Cortex of kidney (tissue), 1 donor: ENCODE data around the gene SASH1.
"Not testable (repeated sequence)": the region's sequence is repeated elsewhere in the genome, so short reads cannot be mapped to it uniquely, and the experiment has no call there.

Experiments
- DNase-seq: peaks from one replicate; lab custom pipeline; 2025; lab: John Stamatoyannopoulos, UW

SASH1 gene

DNA sequence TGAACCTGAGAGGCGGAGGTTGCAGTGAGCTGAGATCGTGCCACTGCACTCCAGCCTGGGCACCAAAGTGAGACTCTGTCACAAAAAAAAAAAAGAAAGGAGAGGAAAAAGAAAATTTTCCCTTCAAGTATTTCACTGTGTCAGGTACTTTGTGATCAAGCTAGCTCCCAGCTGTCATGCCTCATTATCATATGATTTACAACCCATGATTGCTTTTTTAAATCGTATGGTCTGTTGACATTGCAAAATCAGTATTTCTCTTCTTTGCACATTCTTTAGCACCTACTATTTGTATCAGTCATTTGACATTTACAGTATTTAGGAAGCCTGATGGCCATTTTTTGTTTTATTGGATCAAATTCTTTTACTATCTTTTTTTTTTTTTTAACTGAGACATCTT lies 22.4 kb downstream of the SASH1 start:
- no peak for DNase-seq

DNA sequence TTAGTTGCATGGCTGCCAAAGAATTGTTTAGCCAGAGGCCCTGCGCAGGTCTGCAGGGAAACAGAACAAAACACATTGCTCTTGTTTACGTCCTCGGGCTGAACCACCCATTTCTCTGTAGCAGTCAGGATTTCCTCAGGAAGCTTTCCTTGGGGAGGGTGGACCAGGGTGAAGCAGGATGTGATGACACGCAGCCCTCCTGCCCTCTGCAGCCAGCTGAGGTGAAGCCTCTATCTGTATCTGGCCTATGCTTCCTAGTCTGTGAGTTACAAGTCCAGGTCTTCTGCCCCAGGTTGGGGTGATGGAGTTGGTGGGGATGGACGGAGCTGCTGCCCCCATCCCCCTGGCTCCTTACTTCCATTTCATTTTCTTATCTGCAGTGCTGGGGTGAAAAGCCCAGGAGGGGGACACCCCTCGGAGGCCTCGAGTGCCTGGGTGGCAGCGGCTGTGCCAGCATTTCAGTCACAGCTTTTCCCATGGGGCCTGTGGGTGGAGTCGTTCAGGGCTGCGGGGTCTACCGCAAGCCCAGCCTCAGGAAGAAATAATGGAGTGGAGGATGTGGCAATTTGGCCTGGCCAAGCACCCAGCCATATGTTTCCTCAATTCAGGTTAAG lies 24.9 kb downstream of the SASH1 start:
- DNase-seq = no peak

DNA sequence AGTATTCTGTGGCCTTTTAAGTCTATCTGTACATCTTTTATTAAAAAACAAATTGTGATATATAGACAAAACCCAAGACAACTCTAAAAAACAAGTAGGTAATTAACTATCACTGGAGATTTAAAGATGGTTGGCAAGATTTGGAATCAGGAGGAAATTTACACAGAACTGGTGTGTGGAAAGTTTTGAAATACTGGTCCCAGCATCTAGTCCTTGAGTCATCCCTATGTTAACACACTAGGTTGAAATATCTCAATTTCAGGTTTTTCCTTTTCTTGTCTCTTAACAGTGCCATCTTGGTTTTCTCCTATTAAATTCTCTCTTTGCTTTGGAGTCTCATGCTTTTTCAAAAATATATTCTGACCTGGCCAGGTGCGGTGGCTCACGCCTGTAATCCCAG lies 27.5 kb downstream of the SASH1 start:
- no peak for DNase-seq

DNA sequence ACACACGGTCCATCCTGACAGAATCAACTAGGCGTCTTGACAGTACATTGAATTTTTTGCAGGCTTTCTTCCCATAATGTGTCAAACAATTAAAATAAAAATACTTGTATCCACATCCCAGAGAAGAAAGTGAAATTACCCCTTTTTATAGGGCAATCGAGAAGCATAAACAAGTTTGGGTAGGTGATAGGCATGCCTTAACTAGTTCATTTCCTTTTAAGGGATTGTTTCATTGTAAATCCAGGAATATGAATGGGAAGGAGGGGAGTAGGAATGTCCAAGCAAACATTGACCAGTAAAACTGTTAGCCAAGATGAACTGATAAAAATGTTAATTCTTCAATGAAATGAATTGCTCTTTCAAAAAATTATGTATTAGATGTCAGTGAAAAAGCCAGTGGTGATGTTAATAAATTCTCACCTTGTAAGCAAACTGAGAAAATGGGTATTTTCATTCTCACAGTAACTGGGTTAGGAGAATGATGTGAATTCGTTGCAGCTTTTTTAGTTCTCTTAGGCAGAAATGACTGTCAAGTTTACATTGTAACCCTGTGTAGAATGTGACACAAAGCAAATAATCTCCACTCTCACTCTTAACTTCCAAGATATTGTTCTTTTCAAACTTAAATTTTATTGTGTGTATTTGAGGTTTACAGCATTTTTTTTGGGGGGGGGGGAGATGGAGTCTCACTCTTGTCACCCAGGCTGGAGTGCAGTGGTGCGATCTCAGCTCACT lies 31.6 kb downstream of the SASH1 start:
- DNase-seq = no peak

DNA sequence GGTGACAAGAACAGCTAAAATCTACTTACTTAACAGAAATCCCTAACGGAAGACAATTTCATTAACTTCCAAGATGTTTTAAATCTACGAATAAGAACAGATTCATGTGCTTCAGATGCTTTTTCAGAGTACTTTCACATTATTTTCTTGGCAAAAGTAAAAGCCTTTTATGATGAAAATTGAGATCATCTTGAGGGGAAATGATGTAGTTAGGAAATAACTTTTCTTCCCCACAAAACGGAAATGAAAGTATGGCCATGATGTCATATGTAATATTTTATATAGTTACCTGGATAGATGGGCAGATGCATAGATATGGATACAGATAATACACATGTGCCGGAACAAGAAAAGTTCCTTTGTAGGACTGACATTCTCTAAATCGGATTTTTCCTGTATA lies 32.8 kb downstream of the SASH1 start:
- DNase-seq = no peak

DNA sequence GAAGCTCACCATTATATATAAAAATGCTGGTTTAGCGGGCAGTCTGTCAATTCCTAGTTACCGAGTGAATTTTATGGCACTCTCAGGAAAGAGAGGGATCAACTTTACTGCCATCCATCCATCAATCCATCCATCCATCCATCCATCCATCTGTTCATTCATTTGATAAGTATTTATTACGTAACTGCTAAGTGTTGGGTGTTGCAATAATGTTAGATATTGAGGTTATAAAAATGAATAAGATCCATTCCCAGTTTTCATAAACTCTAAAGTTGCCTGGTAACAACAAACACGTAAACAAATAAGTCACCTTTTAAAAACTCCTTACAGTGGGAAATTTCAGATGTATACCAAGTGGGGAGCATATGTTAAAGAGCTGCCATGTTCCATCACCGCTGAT lies 36.8 kb downstream of the SASH1 start:
- DNase-seq = no peak

DNA sequence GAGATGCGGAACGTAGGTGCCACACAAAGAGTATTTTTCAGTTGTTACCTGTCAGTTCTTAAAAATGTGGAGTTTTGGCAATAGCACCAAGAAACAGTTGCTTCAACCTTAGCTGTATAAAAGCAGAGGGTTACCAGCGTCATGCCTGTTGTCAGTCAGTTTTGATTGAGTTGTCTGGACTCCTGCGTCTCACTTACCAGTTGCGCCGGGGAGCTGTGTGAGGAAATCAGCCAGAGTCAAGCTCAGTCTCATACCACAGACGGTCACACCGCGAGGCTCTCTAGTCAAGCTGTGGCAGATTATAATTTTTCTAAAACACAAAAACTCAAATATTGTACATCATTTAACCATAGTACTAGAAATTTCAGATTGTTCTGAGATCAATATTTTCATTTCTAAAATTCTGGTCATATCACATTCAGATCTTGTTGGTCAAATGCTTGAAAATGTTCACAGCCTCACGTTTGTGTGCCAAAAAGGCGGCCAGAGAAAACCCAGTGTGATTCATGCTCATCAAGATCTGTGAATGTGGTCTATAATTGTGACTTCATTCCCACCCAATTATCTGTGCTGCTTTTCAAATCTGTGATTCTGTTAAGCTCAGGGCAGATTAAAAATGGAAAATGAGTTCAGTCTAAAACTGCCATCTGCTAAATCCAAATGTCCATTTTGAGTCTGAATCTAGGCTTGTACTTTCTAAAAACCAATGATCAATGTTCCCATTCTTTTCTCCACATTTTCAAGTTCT lies 37.5 kb downstream of the SASH1 start:
- no peak for DNase-seq

DNA sequence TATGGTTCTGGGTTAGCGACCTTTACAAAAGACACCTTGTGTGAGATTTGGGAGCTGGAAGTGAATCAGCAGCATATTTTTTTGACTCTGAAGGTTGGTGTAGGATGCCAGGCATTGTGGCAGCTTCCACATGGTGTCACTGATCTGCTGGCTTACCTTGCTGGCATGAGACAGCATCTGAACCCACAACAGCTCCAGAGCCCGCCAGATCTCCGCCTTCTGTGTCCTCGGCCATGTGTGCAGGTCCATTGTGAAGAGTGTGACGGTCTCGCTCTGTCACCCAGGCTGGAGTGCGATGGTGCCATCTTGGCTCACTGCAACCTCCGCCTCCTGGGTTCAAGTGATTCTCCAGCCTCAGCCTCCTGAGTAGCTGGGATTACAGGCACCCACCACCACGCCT lies 39.4 kb downstream of the SASH1 start:
- DNase-seq = not testable (repeated sequence)

DNA sequence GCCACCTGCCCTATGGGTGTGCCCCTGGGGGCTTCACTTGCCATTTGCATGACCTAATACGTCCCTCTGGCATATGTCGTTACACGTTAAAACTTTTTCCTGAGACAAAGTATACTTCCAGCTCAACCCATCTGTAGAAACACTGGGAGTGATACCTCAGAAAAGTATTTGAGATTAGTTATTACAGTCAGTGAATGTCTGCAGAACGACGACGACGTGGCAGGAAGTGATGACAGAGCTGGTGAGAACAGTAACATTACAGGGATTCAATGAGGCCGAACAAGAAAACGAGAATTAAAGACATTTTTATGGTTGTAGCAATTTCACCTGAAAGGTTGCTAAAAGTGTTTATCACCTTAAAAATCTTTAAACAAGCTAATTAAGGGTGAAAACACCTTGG lies 40.2 kb downstream of the SASH1 start:
- DNase-seq = no peak

DNA sequence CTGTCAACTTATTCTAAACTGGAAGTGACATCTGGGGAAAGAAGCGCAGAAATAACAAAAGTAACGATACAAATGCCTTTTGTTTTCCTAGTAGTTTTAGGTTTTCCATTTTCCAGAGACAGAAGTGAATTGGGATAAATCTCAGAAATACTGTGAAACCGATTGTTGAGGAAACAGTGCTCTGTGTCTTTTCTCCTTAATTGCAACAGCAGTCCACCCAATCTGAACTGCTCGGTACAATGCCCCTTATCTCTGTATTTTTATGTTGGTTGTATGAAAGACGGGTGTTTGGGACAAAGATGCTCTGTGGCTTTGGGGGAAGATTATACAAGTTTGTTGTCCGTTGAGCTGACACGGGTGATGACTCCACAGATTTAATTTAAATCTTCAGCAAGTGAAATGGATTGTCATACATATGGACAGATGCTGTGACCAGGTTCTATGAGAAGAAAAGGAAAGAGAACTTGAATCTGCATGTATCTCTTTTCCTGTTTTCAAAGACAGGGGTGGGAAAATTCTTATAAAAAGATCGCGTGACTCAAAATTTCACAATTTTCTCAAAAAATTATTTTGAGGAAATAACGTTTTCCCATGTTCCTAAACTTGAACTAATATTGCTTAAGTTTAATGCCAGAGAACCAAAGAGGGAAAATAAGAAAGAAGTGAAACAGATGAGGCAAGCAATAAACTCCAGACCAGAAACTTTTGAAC lies 41.2 kb downstream of the SASH1 start:
- no peak for DNase-seq

DNA sequence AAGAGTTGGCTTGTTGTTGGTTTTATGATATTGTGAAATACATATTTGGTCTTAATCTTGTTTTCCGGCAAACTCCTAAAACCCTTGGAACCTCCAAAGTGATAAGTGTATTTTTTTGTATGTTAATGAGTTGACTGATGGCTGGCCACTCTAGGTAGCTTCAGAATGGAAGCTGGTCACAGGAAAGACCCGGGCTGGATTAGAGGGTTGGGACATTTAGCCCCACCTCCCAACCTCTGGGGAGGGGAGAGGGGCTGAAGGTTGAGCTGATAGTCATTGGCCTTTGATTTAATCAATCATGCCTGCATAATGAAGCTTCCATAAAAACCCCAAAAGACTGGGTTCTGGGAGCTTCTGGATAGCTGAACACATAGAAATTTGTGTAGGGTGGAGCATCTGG lies 42.7 kb downstream of the SASH1 start:
- DNase-seq = no peak

DNA sequence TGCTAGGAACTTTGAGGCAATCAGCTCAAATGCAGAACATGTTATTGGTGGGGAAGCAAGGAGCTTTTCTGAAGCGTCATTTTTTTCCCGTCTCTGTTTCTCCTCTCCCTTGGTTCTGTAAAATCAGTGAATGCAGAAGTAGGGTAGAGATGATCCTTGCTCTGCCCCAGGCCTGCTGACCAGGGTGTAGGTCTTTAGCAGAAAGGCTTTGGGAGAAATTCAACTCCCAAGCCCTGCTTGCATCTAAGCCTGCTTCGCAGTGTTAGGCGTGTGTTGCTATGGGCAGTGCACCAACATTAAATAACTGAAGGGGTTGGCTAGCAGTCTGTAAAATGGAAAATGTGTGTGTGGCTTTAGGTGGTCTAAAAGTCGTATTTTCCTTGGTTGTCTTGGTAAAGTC lies 45.9 kb downstream of the SASH1 start:
- no peak for DNase-seq

DNA sequence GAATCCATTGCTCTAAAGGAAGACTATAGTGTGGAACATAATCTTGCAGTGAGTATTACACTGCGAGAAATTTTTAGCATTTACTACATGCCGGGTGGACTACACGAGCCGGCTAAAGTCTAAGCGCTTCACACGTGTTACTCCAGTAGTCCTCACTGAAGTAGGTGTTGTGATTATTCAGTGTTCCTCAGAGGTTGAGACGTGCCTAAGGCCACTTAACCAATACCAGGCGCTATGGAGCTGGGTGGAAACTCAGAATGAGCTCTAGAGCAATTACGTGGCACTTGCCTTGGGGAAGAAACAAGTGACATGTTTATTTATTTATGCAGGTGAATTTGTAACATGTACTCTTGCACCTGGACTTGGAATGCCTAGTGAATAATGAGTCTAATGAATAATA lies 46.4 kb downstream of the SASH1 start:
- no peak for DNase-seq

DNA sequence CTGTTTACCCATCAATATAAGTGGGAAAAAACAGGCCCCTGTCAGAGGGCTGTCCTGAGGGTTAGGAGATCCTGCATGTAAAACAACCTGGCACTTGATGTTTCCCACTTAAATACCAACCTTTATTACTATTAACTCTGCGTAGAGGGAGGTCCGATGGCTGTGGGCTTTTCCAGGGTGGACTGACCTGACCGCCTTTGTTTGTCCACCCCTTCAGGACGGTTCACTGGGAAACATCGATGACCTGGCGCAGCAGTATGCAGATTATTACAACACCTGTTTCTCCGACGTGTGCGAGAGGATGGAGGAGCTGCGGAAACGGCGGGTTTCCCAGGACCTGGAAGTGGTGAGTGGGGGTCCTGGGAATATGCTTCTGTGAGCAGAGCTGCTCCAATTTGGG lies 47.3 kb downstream of the SASH1 start:
- DNase-seq = no peak

DNA sequence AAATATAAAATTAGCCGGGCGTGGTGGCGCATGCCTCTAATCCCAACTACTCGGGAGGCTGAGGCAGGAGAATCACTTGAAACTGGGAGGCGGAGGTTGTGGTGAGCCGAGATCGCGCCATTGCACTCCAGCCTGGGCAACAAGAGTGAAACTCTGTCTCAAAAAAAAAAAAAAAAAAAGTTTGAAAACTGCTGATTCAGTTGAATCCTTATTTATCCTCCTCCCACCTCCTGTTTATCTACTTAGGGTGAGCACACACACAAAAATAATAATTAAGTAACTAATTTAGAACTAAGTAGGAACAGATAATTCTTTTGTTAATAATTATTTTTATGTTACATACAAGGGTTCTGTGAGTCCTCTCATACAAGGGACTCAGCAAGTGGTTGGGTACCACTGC lies 49.5 kb downstream of the SASH1 start:
- not testable (repeated sequence) for DNase-seq

DNA sequence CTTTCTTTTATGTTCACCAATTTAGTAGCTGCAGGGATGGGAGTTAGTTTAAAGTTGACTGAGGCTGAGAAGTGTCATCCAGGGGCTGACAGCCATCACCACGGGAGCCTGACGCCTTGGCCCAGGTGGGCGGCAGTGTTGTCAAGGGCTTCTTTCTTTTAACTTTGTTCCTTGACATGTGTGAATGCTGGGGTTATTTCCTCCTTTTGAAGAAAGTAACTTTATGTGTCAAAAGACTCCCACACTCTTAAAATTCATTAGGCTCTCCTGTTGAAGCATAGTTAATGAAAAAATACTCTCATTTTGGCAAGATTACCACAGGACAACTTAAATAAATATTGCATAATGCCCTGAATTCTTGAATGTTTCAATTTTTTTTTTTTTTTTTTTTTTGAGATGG lies 50.0 kb downstream of the SASH1 start:
- no peak for DNase-seq

DNA sequence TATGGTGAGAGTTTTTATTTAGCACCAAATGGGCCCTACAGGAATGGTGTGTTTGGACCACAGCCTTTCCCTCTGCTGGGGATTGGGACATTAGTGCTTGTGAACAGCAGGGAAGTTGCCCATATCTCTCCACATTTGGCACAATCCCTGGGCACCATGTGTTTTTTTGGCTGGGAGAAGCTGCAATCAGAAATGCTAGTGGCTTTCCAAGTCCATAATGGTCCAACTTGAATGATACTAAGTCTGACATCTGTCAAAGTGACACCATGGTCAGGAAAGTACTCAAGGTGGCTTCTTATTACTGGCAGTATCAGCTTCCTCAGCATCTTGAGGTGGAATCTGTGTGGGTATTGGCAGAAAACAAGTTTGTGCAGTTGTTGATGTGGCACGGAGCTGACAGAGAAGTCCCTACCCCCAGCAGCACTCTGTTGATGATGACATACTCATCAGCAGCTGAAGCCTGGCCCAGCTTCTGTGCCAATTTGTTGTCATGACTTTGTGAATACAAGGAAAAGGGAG lies 53.0 kb downstream of the SASH1 start:
- DNase-seq = no peak

DNA sequence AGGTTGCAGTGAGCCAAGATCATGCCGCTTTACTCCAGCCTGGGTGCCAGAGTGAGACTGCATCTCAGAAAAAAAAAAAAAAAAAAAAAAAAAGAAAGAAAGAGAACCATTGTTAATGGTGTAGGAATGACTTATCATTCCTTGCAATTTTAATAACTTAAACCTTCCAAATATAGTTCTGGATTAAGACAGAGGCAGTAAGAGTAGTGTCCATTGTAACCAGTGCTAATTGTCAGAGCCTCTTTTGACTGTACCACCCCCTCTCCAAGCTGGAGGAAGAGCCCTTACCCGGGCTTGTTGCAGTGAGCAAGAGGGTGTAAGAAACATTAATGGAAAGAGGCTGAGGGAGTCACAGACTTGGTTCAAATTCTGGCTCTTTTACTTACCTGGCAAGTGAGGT lies 53.8 kb downstream of the SASH1 start:
- no peak for DNase-seq

DNA sequence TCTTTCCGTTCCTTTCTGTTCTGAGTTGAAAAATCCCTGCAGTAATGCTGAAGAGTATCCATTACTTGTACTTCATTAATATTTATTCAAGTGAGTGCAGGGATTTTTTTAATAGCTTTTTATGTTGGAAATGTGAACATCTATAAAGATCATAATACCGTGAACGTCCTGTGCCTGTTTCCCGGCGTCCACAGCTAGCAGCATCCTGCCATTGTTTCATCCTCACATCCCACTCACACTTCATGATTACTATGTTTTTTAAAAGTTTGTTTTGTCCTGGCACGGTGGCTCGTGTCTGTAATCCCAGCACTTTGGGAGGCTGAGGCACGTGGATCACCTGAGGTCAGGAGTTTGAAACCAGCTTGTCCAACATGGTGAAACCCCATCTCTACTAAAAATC lies 54.3 kb downstream of the SASH1 start:
- no peak for DNase-seq

DNA sequence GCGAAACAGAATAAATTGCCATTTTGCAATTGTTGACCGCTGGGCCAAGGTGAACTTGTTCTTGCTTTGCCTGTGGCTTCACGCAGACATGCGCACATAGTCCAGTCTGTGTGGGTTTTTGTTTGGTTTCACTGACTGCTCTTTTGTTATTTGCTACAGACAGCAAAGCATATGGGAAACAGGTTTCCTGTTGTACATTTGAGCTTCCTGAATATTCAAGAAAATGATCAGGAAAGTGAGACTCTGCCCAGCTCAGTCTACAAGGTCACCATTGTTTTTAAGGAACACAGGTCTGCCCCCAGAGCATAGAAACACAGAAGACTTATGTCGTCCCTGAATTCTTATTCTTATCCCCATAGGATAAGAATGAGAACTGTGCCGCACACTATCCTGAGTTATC lies 55.6 kb downstream of the SASH1 start:
- no peak for DNase-seq

DNA sequence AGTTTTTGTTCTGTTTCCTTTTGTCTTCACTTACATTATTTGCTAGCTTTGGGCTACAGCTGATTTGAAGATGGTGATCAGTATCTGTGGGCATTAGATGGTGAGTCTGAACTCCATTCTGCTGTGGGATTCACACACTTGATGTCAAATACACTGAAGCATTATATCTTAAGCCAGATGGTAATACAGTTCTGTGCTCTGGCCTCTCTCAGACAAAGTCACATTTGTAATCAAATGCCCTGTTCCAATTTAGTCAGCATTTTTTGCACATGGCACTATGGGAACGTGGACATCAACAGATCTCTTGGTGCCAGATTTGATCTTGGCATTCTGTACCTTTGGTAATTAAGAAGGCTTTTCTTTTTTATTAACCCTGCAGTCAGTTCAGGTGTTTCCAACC lies 56.0 kb downstream of the SASH1 start:
- DNase-seq = no peak

DNA sequence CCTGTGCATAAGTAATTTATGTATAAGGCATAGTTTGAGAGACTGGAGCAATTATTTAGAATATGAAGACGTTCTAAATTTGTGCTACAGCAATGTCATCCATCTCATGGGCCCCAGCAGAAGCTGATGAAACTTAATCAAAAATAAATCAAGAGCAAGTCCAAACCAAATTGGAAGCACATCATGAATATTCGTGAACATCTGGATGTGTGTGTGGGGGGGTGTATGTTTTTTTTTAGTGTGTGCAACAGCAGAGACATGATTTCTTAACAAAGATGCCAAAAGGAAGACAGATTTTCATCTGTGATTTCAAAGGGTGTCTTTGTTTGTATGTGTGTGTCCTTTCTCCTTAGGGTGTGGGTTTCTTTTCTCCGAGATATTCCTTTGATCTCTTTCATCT lies 58.9 kb downstream of the SASH1 start:
- DNase-seq = no peak
